ENCODE data around the gene SPPL2C. TPM values are rescaled to one million over a fixed set of nuclear protein-coding genes. Genes with fewer than 3 reads are reported as not detected.

The SPPL2C gene
- total and polyA plus RNA-seq, 2 experiments from 2014 or later: 0.12 TPM; not detected in 1

DNA sequence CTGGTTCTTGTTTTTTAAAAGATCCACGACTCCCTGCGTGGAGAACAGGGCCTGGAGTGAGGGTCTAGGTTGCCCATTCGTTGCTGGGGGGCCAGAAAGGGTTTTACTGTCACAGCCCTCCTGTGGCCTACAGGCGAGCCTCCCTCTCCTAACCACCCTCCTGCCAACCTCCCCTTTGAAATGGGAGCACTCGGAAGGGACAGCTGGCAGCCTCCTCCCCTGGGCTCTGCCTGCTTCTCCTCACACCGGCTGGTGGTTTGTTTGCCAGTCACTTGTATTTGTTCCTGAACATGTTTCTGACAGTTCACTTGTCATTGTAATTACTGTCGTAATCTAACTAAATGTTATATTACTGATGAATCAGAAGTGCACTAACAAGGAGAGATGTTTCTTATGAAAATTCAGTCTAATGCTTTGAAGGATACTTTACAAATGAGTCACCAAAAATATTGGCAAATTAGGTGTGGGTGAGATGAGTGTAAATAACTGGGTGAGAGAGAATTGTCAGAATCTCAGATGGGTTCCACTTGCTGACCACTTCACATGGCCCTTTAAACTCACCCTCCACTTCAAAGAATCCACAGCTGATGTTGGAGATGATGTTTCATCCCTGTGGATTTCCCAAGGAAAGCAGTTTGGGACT, 2.7 kb upstream of the SPPL2C start:
- Histone ChIP-seq H3K36me3 (no peaks in the 10 kb centered on the region), H3K4me1 (ENCODE audit: low read depth) (no peaks in the 10 kb centered on the region), H3K4me3 (no peak overlapping the region), H3K27ac (no peak overlapping the region), H3K9me3 (ENCODE audit: low read depth) (no peaks in the 10 kb centered on the region), H3K27me3 (no peaks in the 10 kb centered on the region)
- no peak for DNase-seq (ENCODE audit: low read depth in 1 of 2, low spot score in 1 of 2)
- TF ChIP-seq, protein P1, sequence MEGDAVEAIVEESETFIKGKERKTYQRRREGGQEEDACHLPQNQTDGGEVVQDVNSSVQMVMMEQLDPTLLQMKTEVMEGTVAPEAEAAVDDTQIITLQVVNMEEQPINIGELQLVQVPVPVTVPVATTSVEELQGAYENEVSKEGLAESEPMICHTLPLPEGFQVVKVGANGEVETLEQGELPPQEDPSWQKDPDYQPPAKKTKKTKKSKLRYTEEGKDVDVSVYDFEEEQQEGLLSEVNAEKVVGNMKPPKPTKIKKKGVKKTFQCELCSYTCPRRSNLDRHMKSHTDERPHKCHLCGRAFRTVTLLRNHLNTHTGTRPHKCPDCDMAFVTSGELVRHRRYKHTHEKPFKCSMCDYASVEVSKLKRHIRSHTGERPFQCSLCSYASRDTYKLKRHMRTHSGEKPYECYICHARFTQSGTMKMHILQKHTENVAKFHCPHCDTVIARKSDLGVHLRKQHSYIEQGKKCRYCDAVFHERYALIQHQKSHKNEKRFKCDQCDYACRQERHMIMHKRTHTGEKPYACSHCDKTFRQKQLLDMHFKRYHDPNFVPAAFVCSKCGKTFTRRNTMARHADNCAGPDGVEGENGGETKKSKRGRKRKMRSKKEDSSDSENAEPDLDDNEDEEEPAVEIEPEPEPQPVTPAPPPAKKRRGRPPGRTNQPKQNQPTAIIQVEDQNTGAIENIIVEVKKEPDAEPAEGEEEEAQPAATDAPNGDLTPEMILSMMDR (IDR thresholded peaks at IDR 0.05; ENCODE audit: low read depth, low read length): no peak

DNA sequence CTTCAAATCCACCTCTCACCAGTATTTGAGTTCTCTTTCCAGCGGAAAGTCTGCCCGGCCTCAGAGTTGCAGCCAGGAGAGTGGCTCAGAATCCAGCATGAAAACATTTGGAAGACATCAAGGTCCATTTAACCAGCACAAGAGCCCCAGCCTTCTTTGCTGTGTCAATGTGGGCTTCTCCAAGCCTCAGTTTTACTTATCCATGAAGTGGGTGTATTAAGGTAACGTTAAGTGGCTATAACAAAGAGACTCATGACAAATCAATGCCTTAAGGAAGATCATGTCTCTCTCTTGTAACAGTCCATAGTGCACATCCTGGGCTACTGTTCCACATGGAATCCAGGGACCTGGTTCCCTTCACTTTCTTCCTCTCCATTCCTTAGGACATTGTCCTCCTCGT, 959 bp upstream of the SPPL2C start:
- TF ChIP-seq, protein P1 (IDR thresholded peaks at IDR 0.05; ENCODE audit: low read depth, low read length): no peak
- DNase-seq (ENCODE audit: low read depth in 1 of 2, low spot score in 1 of 2): no peak
- Histone ChIP-seq H3K9me3 (ENCODE audit: low read depth) (no peaks in the 10 kb centered on the region), H3K4me1 (ENCODE audit: low read depth) (no peaks in the 10 kb centered on the region), H3K27me3 (no peaks in the 10 kb centered on the region), H3K36me3 (no peaks in the 10 kb centered on the region), H3K27ac (no peak overlapping the region), H3K4me3 (no peak overlapping the region)

DNA sequence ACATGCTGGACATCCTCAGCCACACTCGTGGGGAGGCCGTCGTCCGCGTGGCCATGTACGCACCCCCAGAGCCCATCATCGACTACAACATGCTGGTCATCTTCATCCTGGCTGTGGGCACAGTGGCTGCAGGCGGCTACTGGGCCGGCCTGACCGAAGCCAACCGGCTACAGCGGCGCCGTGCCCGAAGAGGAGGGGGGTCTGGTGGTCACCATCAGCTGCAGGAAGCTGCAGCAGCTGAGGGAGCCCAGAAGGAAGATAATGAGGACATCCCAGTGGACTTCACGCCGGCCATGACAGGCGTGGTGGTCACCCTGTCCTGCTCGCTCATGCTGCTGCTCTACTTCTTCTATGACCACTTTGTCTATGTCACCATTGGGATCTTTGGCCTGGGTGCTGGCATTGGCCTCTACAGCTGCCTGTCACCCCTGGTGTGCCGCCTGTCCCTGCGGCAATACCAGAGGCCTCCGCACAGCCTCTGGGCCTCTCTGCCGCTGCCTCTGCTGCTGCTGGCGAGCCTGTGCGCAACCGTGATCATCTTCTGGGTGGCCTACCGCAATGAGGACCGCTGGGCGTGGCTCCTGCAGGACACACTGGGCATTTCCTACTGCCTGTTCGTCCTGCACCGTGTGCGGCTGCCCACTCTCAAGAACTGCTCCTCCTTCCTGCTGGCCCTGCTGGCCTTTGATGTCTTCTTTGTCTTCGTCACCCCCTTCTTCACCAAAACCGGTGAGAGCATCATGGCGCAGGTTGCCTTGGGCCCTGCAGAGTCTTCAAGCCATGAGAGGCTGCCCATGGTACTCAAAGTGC, 900 bp downstream of the SPPL2C start:
- TF ChIP-seq, protein P1 (IDR thresholded peaks at IDR 0.05; ENCODE audit: low read depth, low read length): no peak
- no peak for DNase-seq (ENCODE audit: low read depth in 1 of 2, low spot score in 1 of 2)
- Histone ChIP-seq H3K36me3 (no peaks in the 10 kb centered on the region), H3K9me3 (ENCODE audit: low read depth) (no peaks in the 10 kb centered on the region), H3K27me3 (no peaks in the 10 kb centered on the region), H3K4me3 (no peak overlapping the region), H3K27ac (no peak overlapping the region), H3K4me1 (ENCODE audit: low read depth) (no peaks in the 10 kb centered on the region)

DNA sequence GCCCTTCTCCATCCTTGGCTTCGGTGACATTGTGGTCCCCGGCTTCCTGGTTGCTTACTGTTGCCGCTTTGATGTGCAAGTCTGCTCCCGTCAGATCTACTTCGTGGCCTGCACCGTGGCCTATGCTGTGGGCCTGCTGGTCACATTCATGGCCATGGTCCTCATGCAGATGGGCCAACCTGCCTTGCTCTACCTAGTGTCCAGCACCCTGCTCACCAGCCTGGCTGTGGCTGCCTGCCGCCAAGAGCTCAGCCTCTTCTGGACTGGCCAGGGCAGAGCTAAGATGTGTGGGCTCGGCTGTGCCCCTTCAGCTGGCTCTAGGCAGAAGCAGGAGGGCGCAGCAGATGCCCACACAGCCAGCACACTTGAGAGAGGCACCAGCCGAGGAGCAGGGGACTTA, 1.5 kb downstream of the SPPL2C start:
- Histone ChIP-seq H3K4me3 (no peak overlapping the region), H3K36me3 (no peaks in the 10 kb centered on the region), H3K27me3 (no peaks in the 10 kb centered on the region), H3K27ac (no peak overlapping the region), H3K4me1 (ENCODE audit: low read depth) (no peaks in the 10 kb centered on the region), H3K9me3 (ENCODE audit: low read depth) (no peaks in the 10 kb centered on the region)
- no peak for DNase-seq (ENCODE audit: low read depth in 1 of 2, low spot score in 1 of 2)
- TF ChIP-seq, protein P1 (IDR thresholded peaks at IDR 0.05; ENCODE audit: low read depth, low read length): no peak

DNA sequence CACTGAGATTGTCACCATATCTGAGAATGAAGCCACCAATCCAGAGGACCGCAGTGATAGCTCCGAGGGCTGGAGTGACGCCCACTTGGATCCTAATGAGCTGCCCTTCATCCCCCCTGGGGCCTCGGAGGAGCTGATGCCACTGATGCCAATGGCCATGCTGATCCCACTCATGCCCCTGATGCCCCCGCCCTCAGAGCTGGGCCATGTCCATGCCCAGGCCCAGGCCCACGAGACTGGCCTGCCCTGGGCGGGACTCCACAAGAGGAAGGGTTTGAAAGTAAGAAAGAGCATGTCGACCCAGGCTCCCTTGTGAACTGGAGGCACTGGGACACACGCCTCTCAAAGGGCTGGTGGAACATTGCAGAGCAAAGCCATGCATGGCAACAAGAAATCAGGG, 2.0 kb downstream of the SPPL2C start:
- Histone ChIP-seq H3K9me3 (ENCODE audit: low read depth) (no peaks in the 10 kb centered on the region), H3K27ac (no peak overlapping the region), H3K4me1 (ENCODE audit: low read depth) (no peaks in the 10 kb centered on the region), H3K4me3 (no peak overlapping the region), H3K27me3 (no peaks in the 10 kb centered on the region), H3K36me3 (no peaks in the 10 kb centered on the region)
- TF ChIP-seq, protein P1 (IDR thresholded peaks at IDR 0.05; ENCODE audit: low read depth, low read length): no peak
- DNase-seq (ENCODE audit: low read depth in 1 of 2, low spot score in 1 of 2): no peak
